NT2/D1 (cell line): ENCODE results near the gene RPS6KA5.
"Not testable (repeated sequence)": the region's sequence is repeated elsewhere in the genome, so short reads cannot be mapped to it uniquely, and the experiment has no call there.

ENCODE experiments used
- YY1 ChIP-seq: IDR thresholded peaks from 2 replicates; pipeline ENCODE4 v1.6.1; 2011; ENCODE audit not compliant: insufficient read length, insufficient read depth
- ZNF274 ChIP-seq: IDR thresholded peaks from 2 replicates; pipeline ENCODE4 v1.6.1; 2011; ENCODE audit warnings: mild to moderate bottlenecking, low read depth, low read length

- TF ChIP-seq YY1, ZNF274: not testable (repeated sequence)
Observed at GRCh38 chr14:91093743-91094472, 33.5 kb upstream of the RPS6KA5 start.
